HG02885 (cell line): ENCODE measurements around the gene TWIST2.

ENCODE experiments used
- ATAC-seq: cut with Tn5 transposase; IDR thresholded peaks from one replicate; pipeline ENCODE4 v1.9.1; 2021; ENCODE audit warnings: mild to moderate bottlenecking; ENCODE audit not compliant: unreplicated experiment, poor library complexity

Gene TWIST2

DNA sequence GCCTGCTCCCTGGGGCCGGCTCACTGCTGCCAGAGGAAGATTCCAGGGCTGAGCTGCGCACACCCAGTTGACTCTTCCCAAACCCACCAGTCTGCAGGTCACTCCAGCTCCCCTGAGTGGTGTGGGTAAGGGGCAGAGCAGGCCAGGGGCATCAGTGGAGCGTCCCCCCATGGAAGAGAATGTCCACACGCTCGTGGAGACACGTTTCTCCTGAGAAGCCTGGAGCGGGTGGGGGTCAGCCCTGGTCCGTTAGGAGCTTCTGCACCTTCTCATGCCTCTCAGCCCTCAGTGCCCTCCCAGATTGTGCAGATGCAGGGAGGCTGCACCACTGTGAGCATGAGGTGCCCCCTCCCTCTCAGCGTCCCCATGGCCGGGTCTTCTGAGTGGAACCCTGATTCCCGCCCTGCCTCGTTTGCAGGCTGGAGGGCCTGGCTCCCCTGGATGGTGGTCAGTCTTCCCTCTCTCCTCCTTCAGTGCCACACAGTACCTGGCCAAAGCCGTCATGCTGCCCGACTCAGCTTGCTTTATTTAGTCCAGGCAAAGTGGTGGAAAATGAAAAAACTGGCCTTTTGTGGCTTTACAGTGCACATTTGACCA, 37.0 kb downstream of the TWIST2 start:
- no peak for ATAC-seq

DNA sequence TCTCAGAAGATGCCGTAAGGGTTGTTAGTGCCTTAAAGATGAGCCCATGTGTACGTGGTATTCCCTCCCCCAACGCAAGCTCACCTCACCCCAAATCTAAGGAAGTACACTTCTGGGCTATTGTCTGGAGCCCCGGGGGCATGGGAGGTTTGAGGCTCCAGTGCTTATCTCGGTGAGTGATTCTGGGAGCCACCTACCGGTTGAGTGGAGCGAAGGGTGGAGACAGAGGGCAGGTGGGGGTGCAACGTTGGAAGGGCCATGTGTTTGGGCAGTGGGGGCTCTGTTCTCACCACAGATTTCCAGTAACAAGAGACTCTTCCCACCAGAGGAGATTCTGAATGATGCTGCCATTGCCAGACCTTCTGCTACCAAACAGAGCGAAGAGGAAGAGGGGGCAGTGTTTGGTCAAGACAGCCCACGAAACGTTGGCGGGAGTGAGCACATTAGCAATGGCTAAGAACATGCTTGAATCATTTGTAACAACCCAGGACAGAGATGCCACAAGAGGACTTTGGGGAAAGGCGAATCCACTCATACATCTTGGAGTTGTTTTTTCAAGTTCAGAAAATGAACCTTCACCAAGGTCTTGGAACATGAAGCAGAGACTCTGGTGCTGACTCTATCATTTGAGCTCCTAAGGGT, 38.7 kb downstream of the TWIST2 start:
- ATAC-seq = no peak

DNA sequence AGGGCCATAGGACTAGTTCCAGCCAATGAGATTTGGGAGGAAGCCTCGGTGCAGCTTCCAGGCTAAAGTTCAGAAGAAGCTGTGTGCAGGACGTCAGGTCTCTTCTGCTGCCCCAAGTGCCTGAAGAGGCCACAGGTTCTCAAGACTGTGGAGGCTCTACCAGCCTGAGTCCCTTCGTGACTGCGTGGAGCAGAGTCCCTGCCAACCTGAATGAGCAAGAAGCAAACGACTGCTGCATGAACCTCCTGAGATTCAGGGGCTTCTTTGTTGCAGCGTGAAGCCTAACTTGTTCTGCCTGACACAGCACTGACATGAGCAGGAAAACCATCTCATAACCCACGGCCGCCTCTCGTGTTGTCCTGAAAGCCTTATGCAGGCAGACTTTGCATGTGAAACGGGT, 39.7 kb downstream of the TWIST2 start:
- no peak for ATAC-seq

DNA sequence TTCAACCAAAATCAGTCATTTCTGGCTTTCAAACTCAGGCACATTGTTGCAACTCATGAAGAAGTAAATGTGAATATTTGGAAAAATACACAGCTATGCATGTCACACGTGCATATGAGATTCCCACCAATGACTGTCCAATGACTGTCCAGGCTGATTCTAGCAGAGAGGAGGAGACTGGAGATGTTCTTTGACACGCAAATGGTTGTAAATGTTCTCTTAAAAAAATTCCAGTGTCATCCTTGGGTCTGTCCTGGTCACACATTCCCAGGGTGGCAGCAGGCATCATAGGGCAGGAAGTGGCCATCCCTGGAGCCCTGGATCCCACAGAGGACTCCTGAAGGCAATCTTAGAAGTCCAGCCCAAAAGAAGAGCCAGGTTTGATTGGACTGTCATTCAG, 40.9 kb downstream of the TWIST2 start:
- no peak for ATAC-seq

DNA sequence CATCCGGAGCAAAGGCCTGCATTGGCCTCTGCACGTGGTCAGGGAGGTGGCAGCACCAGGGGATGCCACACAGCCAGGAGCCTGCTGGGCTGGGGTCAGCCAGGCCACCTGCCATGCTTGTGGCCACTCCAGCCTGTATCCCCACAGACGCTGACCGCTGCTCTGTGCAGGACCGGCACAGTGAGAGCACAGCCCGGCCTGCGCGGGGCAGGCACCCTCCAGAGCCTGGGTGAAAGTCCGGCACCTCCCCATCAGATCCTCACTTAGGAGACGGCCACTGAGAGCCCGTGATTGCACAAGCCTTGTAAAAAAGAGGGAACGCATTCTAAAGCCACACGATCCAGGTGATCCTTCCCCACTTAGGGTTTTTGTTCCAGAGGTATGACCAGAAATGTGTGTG, 42.2 kb downstream of the TWIST2 start:
- ATAC-seq = no peak

DNA sequence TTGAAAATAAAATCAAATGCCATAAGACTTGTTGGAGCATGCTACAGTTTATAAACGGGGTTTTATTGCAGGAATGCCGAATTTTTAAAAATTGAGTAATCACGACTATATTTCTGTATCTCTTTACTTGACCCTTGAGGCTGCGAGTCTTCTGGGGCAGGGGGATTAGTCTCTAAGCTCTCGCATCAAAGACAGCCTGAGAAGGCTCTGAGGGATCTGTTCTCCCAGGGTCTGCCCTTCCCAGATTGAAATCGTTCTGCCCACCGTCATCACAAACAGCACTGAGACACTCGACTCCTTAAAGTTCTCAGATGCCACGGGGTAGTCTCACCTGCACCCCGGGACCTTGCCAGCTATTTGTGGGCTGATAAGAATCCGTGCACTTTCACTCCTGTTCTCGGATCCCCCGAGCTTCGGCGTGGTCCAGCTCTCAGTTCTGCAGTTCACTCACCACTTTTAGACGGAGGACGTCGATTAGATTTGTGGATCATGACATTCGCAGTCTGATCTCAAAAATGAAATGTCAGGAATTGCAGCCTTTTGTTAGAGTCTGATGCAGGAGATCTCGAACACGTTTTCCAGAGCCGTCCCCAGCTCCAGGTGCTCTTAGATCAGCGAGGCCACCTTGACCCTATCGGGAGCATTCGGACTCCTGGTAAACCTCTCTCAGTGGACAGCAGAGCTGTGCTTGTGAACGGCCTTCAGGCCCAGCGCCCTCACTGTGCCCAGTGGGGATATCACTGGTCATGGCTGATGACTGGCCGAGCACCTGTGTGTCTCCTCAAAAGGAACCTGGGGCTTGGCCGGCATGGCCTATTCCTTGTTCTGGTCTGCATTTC, 43.0 kb downstream of the TWIST2 start:
- ATAC-seq = no peak

DNA sequence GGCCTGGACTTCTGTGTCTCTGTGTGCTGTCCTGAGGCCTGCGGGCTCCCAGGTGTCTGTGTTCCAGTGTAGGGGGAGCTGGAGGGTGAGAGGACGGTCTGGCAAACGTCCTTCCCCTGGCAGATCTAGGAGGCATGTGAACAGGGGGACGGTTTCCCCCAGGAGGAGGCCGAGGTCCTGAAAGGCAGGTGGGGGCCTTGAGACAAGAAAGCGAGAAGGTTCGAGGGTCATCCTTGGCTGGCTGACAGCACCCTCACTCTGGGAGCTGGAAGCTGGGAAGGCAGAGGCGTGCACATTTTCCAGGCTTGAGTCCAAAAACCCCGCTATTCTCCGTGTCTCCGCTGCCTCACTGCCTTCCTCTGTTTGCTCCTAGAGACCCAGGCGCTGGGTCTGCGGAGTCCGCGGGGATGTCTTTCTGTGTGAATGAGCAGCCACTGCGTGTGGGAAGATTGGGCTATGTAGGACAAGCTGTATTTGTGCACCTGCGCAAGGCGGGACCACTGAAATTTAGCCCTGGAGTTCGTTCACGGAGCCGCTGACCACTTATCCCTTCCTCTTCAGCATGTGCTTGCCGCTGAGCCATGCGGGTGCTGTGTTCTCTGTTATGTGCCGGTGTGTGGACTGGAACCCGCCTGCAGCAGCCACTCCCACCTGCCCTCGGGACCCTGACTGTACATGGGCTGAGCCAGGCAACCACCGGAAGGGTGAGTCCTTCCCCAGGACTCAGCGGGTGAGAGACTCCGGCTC, 43.7 kb downstream of the TWIST2 start:
- ATAC-seq = no peak

DNA sequence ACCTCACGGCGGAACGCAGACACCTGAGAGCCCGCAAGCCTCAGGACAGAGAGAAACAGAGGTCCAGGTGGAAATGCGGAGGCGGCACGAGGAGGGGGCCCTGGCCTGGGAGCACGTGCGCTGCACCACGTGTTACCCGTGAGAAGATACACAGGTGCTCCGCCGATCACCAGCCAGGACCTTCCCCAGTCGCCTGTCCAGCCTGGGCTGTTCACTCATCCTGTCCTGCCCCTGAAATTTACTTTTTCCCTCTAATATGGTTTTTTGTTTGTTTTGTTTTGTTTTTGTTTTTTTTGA, 44.3 kb downstream of the TWIST2 start:
- no peak for ATAC-seq

DNA sequence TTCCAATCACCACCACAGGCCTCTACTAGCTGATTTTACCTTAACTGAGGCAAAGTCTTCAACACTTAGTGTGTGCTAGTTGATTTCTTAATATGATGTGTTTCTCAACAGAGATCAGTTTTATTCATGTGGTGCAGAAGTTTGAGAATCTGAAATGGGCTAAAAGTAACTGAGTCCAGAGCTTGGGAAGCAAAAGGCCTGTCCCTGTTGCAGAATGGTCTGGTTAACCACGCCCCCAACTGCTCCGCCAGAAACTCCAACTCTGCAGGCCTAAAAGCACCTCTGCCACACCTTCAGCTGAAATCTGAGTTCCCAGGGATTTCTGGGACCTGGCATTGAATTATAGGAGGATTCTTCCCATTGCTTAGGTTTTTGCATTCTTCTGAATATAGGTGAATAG, 44.9 kb downstream of the TWIST2 start:
- ATAC-seq = no peak

DNA sequence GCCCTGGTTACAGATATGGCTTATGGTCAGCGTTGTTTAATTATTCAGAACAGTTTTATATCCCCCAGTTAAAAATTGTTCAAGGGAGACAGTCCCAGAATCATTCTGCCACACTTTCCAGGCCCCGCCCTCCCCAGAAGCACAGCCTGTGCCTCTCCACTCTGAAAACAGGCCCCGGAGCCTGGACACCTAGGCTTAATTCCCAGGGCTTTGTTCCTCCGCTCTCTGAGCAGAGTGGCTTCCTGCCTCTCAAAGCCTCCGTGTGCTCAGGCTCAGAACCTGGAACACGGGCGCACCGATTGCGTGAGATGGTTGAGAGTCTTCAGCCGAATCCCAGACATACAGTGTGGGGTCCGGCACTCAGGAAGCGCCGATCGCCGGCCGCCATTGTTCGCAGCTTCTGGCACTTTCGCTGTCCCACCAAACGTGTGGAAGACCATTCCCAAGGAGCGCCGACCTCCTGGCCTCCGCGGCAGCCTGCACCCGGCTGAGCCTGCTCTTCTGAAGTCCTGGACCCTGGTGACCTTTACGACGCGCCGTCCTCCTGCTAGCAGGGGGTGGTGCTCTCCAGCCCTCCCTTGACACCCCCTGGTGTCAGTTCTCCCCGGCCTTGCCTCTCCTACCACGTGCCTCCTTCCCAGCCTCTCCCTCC, 45.6 kb downstream of the TWIST2 start:
- no peak for ATAC-seq

DNA sequence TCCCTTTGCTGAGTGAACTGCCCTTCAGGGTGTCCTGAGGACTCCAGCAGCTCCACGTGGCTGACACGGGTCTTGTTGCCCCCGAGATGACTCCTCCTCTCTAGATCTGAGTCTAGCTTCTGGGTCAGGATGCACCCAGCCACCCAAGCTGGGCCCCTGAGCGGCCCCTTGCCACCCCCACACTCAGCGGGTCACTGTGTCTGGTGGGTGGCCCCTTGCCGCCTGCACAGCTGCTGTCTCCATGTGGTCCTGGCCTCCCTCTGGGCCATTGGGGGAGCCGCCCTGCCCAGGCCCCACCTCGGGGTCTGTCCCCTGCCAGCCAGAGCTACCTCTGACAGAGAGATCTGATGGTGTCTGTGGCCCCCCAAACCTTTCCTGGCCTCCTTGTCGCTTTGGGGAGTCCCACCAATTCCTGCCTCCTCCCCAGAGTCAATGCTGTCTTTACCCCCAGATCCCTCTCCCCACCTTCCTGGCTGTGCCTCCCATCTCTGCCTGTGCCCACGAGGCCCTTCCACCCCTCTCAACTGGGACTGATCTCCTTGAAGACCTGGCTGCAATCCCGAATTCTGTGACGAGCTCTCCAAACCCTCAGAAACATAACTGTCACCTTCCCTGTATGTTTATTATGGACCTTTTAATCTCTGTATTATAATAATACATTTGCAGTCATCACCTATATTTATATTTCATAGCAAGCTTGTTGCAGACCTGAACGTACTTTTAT, 46.5 kb downstream of the TWIST2 start:
- no peak for ATAC-seq

DNA sequence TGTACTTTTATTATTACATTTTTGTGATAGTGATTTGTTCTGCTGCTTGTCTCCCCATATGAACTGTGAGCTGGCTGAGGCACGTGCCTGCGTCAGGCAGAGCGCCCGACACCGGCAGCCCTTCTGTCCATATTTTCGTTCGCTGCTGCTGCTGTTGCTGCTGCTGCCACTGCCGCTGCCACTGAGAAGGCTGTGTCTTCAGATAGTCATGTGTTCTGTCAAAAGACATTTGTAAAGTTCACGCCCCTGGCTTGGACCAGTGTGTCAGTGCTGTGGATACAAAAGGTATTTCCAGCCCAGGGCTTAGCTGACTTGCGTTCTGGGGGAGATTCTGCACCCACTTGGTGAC, 47.0 kb downstream of the TWIST2 start:
- no peak for ATAC-seq

DNA sequence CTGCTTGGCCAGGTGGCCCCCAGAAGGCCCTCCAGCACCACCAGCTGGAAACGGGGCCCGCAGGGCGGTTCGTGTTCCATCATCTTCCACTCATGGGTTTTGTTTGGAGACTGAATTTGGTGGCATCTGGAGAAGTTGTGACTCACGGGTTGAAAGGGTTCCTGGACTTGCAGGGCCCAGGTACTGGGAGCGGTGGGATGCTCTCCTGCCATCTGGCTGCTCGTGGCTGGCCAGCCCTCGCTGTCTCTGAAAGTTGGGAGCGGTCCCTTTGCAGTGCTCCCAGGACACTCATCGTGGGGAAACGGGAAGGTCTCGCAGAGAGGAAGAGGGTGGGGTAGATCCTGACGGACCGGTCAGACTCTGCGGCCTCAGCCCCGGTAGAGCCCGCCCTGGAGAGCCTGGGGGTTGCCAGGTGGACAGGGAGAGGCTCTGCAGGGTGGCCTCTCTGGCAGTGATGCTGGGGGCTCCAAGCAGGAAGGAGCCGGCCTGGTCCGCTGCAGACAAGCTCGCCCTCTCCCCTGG, 47.5 kb downstream of the TWIST2 start:
- ATAC-seq = no peak

DNA sequence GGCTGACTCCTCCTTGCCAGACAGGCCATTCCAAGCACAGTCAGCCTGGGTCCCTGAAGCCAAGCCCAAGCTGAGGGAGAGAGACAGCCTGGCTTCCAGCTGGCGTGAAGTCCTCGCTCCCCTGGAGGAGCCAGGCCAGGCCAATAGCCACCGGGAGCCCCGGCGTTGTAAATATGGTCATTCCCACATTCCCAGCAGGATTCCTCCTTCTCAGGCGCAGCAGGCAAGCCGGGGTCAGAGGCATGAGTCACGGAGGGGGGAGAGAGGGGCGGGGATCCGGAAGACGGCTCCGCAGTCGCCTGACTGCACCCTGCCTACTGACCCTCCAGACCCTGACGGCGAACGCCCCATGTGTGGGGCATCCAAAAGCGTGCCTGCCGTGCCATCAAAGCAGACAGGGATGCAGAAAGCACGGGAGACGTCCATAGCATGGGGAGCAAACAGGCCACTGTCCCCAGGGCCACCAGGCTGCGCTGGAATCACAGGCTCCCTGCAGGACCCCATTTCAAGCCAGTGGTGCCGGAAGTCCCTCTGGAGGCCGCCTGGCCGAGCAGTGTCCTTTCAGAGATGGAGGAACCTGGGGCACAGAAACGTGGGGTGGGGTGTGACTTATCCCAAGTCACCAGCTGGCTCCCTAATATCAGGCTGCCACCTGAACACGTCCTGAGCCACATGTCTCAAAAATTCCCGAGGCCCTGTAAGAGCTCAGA, 48.2 kb downstream of the TWIST2 start:
- no peak for ATAC-seq

DNA sequence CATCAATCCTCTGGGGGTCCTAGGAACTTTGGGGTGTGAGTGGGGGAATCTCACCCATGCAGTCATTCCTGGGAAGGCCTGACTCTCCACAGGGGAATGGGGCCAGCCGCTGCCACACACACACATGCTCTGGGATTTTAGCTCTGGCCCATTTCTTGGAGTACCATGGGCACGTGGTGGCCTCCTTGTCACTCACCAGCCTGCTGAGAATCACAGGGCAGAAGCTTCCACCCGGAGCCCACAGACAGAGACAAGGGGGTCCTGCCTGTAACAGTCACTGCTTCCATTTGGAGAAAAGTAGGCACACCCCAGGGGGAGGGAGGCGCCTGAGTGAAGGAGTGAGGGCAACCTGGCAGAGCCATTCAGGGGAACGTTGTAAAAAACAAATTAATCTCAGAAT, 48.8 kb downstream of the TWIST2 start:
- no peak for ATAC-seq

DNA sequence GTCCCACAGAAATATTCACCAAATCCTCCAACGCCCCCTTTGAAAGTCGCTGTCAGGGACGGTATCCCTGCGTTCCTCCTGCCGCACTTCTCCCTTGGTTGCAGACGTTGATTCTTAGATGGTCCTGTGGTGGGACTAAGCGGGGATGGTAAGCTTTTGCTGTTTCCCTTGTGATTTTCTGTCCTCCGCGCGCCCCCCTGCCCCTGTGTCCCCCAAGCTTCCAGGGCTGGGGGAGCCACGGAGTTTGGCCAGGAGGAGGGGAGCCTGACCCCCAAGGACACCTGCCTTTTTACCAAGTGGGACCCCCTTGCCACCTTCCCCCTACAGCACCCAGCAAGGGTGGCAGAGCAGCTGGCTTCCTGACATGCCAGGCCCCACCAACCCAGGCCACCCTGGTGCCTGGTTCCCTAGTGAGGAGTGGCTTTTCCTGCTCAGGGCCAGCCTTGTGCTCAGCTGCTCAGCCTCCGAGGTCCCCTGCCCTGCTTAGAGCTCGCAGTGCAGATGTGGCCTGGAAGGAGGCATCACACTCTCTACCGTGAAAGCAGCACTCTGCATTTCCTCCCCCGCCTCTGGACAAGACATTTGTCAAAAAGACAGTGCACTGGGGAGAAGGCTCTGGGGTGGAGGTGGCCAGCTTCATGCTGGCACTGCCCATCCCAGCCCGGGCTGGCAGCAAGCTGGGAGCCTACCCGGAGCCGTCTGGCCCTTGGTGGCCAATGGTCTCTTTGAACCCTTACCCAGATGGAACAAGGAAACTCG, 49.4 kb downstream of the TWIST2 start:
- ATAC-seq = no peak

DNA sequence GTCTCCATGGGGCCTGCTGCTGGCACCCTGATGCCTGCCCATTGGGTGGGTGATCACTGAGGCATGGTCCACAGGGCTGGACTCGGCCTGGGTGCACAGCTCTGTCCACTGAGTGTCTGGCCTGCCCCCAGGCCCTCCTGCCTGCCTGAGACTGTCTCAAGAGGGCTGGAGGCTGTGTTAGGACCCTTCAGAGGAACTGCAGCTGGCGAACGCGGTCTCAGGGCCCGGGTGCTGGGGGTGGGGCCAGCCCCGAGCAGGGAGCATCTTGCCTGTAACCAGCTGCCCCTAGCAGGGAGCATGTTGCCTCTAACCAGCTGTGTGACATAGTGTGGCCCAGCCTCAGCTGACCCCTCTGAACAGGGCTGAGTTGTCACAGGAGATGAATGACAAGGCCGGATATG, 50.0 kb downstream of the TWIST2 start:
- ATAC-seq = no peak

DNA sequence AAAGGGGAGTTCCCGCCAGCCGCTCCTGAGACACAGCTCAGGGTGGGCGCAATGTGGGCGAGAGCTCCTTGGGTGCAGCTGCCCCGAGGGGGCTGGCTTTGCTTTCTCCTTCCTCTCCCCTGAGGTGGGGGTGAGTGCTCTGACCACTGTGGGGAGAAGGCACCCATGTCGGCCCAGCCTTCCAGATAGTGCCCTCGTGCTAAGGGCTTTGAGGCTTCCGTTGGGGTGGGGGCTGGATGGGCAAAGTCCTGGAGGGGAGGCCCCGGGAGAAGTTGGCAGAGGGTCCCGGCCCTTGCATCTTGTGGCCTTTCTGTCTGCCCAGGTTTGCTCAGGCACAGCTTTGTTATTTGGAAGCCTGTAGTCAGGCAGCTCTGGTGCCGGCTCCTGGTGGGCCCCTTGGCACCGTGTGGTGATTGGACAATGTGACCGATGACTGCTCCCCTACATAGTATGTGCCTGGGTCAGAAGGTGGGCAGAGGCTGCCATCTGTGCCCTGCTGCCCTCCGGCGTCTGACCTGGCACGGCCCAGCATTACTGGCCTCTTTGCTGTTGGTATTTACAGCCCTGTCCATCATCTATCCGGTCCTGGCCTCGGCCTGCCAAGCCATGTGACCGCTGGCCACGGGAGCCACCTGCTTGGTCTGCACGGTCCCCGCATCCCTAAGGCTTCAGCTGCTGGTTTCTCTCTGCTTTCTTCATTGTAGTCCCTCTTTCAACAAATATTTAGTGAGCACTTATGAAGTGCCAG, 50.8 kb downstream of the TWIST2 start:
- no peak for ATAC-seq
